Adrenal gland (tissue), 5 donors: Measurements from ENCODE around the gene EIPR1.

Source experiments
- POLR2A ChIP-seq, 2 donors: fragments of 450-650 bp; IDR thresholded peaks; one replicate each; pipeline ENCODE4 v1.6.1; 2017; ENCODE audit warnings: antibody characterized with exemption in 2 of 2, mild to moderate bottlenecking in 2 of 2, moderate library complexity in 1 of 2
- TF ChIP-seq, protein P1 (sequence below), 6 experiments: fragments of 450-650 bp in 4 of 6; fragments of 200-600 bp in 2 of 6; sonication (generic) in 1 of 6; IDR thresholded peaks; 1 replicate in 5 of 6; 2 replicates in 1 of 6; pipeline versions ENCODE4 v1.5.1 to v1.8.0; 2016 to 2021; ENCODE audit warnings: antibody characterized with exemption in 6 of 6, mild to moderate bottlenecking in 2 of 6, moderate library complexity in 1 of 6
- donor health status: DM: no; HTN: no; CAD: no.

DNA sequence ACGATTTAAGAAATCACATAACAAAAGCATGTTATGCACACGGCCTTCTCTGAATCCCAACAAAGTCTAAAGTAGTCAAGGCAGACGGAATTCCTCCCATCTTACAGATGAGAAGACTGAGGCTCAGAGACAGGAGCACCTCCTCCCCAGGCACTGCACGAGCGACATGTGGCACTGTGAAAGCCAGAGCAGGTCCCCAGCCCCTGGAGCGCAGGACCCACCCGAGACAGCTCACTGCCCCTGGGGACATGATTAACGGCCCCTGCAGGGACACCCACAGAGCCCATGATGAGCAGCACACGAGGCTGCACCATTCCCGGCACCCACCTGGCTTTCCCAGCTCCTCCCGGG, 53.6 kb downstream of the EIPR1 start:
- no peak for TF ChIP-seq POLR2A (IDR thresholded peaks at IDR 0.05)
- TF ChIP-seq, protein P1, sequence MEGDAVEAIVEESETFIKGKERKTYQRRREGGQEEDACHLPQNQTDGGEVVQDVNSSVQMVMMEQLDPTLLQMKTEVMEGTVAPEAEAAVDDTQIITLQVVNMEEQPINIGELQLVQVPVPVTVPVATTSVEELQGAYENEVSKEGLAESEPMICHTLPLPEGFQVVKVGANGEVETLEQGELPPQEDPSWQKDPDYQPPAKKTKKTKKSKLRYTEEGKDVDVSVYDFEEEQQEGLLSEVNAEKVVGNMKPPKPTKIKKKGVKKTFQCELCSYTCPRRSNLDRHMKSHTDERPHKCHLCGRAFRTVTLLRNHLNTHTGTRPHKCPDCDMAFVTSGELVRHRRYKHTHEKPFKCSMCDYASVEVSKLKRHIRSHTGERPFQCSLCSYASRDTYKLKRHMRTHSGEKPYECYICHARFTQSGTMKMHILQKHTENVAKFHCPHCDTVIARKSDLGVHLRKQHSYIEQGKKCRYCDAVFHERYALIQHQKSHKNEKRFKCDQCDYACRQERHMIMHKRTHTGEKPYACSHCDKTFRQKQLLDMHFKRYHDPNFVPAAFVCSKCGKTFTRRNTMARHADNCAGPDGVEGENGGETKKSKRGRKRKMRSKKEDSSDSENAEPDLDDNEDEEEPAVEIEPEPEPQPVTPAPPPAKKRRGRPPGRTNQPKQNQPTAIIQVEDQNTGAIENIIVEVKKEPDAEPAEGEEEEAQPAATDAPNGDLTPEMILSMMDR (IDR thresholded peaks at IDR 0.05) = no peak
